Epithelial cell of proximal tubule (primary cell): ENCODE measurements around the gene ATP8A2. TPM values are rescaled to one million over a fixed set of nuclear protein-coding genes. Genes with fewer than 3 reads are reported as not detected.

Experiments used
- DNase-seq: peaks from one replicate; pipeline ENCODE4 v3.0.0-alpha.2; 2011; ENCODE audit warnings: low read depth
- H3K4me3 ChIP-seq: 2 replicates; pipeline ENCODE4 v1.5.1; 2011; ENCODE audit warnings: low read depth, mild to moderate bottlenecking, low read length
- total RNA-seq: library from RNA; depleted of rRNA; stranded (reverse); fragments of >200 nt; gene quantifications from 2 replicates; pipeline ENCODE4 v1.2.3, GENCODE V29; 2015
- TF ChIP-seq, protein P1 (sequence below): conservative IDR thresholded peaks from 2 replicates; pipeline ENCODE4 v1.5.1; 2012; ENCODE audit warnings: low read depth, mild to moderate bottlenecking, low read length

ATP8A2 gene
- total RNA-seq, 1 donor from 2014 or later = 2.2 TPM

DNA sequence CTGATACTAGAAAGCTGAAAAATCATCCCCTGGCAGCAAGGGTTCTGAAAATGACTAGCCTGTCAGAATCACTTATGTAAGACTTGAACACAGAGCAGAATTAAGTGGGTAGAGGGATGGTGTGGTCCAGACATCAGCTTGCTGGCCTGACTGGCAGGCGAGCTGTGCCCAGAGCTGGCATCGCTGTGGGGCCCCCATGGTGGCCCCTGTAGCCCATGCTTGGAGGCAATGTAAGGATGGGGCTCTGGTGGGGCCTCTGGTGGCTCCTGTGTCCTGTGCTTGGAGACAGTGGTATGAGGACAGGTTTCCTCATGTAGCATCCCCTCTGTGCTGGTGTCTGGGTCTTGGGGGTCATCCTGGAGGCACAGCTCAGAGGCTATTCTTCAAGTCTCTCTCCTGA is 347.9 kb downstream of the ATP8A2 start:
- TF ChIP-seq, protein P1, sequence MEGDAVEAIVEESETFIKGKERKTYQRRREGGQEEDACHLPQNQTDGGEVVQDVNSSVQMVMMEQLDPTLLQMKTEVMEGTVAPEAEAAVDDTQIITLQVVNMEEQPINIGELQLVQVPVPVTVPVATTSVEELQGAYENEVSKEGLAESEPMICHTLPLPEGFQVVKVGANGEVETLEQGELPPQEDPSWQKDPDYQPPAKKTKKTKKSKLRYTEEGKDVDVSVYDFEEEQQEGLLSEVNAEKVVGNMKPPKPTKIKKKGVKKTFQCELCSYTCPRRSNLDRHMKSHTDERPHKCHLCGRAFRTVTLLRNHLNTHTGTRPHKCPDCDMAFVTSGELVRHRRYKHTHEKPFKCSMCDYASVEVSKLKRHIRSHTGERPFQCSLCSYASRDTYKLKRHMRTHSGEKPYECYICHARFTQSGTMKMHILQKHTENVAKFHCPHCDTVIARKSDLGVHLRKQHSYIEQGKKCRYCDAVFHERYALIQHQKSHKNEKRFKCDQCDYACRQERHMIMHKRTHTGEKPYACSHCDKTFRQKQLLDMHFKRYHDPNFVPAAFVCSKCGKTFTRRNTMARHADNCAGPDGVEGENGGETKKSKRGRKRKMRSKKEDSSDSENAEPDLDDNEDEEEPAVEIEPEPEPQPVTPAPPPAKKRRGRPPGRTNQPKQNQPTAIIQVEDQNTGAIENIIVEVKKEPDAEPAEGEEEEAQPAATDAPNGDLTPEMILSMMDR = no peak
- H3K4me3 ChIP-seq = no peak overlapping the region
- DNase-seq = no peak

DNA sequence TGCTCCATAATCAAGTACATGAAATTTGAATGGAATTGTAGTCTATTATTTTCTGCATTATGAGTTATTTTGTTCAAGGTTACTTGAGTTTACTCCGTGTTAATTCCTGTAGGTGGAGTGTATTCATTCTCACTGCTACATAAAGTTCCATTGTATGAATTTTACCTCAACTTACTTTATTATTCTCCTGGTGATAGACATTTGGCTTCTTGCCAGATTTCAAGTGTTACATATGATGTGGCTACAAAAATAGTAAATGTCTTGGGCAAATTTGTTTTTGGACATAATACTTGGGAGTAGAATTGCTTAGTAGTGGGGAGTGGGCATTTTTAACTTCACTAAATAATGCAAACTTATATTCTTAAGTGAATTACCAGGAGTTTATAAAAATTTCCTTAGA is 351.1 kb downstream of the ATP8A2 start:
- no peak for DNase-seq
- H3K4me3 ChIP-seq = no peak overlapping the region
- TF ChIP-seq, protein P1 = no peak

DNA sequence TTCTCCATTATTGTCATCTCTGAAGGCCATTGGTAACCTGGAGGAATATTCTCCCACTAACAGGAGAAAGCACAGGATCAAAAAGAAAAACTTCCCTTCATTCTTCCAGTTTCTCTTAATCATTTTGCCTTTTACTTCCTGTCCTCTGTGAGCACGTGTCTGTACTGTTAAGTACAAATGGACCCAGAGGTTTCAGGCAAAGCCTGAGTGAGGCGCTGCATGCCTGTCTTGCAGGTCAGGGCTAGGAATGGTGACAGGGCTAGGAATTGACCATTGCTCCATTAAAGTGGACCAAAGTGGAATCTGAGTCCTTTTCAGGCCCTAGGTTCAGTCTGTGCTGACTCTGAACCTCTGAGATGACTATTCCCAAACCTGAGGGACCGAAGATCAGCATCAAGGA is 353.3 kb downstream of the ATP8A2 start:
- TF ChIP-seq, protein P1 = peak; percentile 15
- no peak overlapping the region for H3K4me3 ChIP-seq
- DNase-seq = no peak

DNA sequence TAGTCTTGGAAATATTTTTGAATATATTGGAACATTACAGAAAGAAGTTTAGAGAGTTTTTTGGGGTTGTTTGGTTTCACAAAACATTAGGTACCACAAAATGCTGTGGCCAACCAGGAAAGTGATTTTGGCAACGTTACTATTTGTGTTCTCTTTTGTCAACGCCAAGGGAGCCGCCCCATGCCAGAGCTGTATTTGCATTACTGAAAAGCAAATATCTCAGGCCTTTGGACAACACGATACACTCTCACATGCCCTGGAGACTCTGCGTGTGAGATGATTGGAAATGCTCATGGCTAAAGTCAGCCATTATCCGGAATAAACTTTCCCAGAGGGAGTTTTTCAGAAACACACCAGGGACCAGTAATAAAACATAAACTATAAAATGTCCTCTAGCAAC is 355.5 kb downstream of the ATP8A2 start:
- DNase-seq = no peak
- TF ChIP-seq, protein P1 = no peak
- no peak overlapping the region for H3K4me3 ChIP-seq

DNA sequence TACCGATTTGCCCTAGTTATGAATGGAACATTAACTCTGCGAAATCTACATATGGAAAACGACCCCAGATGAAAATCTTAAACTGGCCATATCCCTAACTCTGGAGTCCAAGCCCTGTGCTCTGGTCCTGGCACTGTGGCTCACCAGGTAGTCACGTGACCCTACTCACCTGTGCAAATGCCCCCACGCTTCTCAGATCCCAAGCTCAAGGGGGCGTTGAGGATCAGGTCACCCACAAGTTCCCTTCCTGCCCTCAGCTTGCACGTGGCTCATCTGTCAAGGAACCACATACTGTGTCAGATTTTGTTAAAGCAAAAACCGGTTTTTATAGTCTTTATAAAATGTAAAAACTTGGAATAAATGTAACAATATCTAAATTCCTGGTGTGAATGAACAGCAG is 356.0 kb downstream of the ATP8A2 start:
- H3K4me3 ChIP-seq = no peak overlapping the region
- DNase-seq = no peak
- TF ChIP-seq, protein P1 = no peak

DNA sequence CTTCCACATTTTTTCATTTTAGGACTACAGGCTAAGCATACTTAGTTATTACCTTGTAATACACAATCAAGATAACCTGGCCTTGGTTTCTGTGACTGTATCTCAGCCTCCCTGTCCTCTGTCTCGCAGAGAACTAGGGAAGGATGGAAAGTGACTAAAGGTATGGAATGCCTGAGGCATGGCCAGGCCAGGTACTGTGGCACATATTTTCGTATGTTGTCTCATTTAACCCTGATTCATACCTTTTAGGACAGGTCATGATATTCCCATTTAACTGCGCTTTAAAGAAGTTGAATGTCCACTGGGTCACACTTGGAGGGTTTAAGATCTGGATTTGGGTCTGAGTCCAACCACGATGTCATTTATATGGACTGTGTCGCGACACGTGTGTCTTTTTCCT is 357.4 kb downstream of the ATP8A2 start:
- DNase-seq = no peak

DNA sequence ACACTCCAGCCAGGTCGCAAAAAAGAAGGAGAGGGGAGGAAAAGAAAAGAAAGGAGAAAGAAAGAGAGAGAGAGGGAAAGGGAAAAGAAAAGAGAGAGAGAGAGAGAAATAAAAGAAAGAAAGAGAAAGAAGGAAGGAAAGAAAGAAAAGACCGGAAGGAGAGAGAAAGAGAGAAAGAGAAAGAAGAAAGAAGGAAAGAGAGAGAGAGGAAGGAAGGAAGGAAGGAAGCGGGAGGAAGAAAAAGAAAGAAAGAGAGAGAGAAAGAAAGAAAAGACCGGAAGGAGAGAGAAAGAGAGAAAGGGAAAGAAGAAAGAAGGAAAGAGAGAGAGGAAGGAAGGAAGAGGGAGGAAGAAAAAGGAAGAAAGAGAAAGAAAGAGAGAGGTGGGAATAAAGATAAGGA is 359.3 kb downstream of the ATP8A2 start:
- no peak for DNase-seq
- TF ChIP-seq, protein P1 = no peak
- no peak overlapping the region for H3K4me3 ChIP-seq

More for the DNA sequence above, 357.4 kb downstream of the ATP8A2 start:
- H3K4me3 ChIP-seq = no peak overlapping the region
- TF ChIP-seq, protein P1 = no peak
